ENCODE measurements around the gene SCAMP4. TPM values are rescaled to one million over a fixed set of nuclear protein-coding genes. Genes with fewer than 3 reads are reported as not detected.

SCAMP4 gene
- total RNA-seq, 1 donor from 2014 or later = 76.9 TPM

- Mint-ChIP-seq H3K4me1 (ENCODE audit: unreplicated experiment) (no peaks in the 10 kb centered on the region), H3K4me3 (no peak overlapping the region), H3K27ac (no peak overlapping the region), H3K9me3 (no peaks in the 10 kb centered on the region), H3K36me3 (no peaks in the 10 kb centered on the region), H3K27me3 (no peaks in the 10 kb centered on the region)
- TF ChIP-seq CTCF (conservative IDR thresholded peaks at IDR 0.05) = no peak
- DNase-seq (ENCODE audit: extremely low spot score, unreplicated experiment) = no peak
Observed at GRCh38 chr19:1920644-1921043, 15.4 kb downstream of the SCAMP4 start.

- H3K9me3 Mint-ChIP-seq = no peaks in the 10 kb centered on the region
- no peaks in the 10 kb centered on the region for H3K27me3 Mint-ChIP-seq
- no peak for DNase-seq (ENCODE audit: extremely low spot score, unreplicated experiment)
- H3K4me1 Mint-ChIP-seq (ENCODE audit: unreplicated experiment) = no peaks in the 10 kb centered on the region
- H3K36me3 Mint-ChIP-seq = no peaks in the 10 kb centered on the region
- H3K4me3 Mint-ChIP-seq = no peak overlapping the region
- H3K27ac Mint-ChIP-seq = no peak overlapping the region
- TF ChIP-seq CTCF (conservative IDR thresholded peaks at IDR 0.05) = no peak
Observed at GRCh38 chr19:1921326-1921725, 16.1 kb downstream of the SCAMP4 start.

GRCh38 chr19:1921825-1922224 is 16.6 kb downstream of the SCAMP4 start:
- Mint-ChIP-seq H3K27ac (no peak overlapping the region), H3K4me3 (no peak overlapping the region), H3K36me3 (no peaks in the 10 kb centered on the region), H3K27me3 (no peaks in the 10 kb centered on the region), H3K4me1 (ENCODE audit: unreplicated experiment) (no peaks in the 10 kb centered on the region), H3K9me3 (no peaks in the 10 kb centered on the region)
- DNase-seq (ENCODE audit: extremely low spot score, unreplicated experiment) = no peak
- no peak for TF ChIP-seq CTCF (conservative IDR thresholded peaks at IDR 0.05)

GRCh38 chr19:1922803-1923202 is 17.6 kb downstream of the SCAMP4 start:
- Mint-ChIP-seq H3K4me1 (ENCODE audit: unreplicated experiment) (peaks cover 3% of the 10 kb centered on the region), H3K4me3 (no peak overlapping the region), H3K27me3 (no peaks in the 10 kb centered on the region), H3K36me3 (peaks cover 3% of the 10 kb centered on the region), H3K9me3 (no peaks in the 10 kb centered on the region), H3K27ac (no peak overlapping the region)
- no peak for TF ChIP-seq CTCF (conservative IDR thresholded peaks at IDR 0.05)
- DNase-seq (ENCODE audit: extremely low spot score, unreplicated experiment) = no peak

GRCh38 chr19:1923319-1923718 is 18.1 kb downstream of the SCAMP4 start:
- H3K9me3 Mint-ChIP-seq = no peaks in the 10 kb centered on the region
- peaks cover 5% of the 10 kb centered on the region for H3K36me3 Mint-ChIP-seq

More at GRCh38 chr19:1923319-1923718, 18.1 kb downstream of the SCAMP4 start:
- H3K4me3 Mint-ChIP-seq = no peak overlapping the region
- no peak for DNase-seq (ENCODE audit: extremely low spot score, unreplicated experiment)
- no peak for TF ChIP-seq CTCF (conservative IDR thresholded peaks at IDR 0.05)
- H3K27me3 Mint-ChIP-seq = no peaks in the 10 kb centered on the region
- H3K27ac Mint-ChIP-seq = no peak overlapping the region
- peaks cover 6% of the 10 kb centered on the region for H3K4me1 Mint-ChIP-seq (ENCODE audit: unreplicated experiment)

All from type B pancreatic cell (in vitro differentiated cells).